GM21528 (cell line): ENCODE results near the gene TAAR5.
A peak's percentile ranks its signal among the peaks of the same experiment; 100 is the strongest.
"Not testable (repeated sequence)": the region's sequence is repeated elsewhere in the genome, so short reads cannot be mapped to it uniquely, and the experiment has no call there.

ENCODE experiments used
- ATAC-seq: cut with Tn5 transposase; IDR thresholded peaks from one replicate; pipeline ENCODE4 v1.9.1; 2021; ENCODE audit warnings: mild to moderate bottlenecking, moderate library complexity; ENCODE audit not compliant: unreplicated experiment, low FRiP score

The TAAR5 gene

DNA sequence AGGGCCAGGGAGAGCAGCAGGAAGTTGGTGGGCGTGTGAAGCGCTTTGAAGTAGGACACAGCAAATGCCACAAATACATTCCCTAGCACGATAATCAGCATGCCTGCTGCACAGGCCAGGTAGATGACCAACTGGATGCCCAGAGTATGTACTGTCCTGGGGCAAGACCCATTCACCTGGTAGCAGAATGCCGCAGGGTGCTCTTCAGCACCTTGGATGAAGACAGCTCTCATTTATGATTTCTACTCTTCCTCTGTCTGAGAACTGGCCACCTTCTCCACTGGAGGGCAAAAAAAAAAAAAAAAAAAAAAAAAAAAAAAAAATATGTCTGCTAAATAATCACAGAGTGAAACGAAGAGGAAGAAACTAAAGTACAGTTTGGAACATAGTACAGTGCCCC is at the start of gene TAAR5:
Gene TAAR5 (minus strand): TSS at position 288 of the 400 bp plus-strand sequence. CDS start 55 bp downstream, at position 233.
- no peak for ATAC-seq

DNA sequence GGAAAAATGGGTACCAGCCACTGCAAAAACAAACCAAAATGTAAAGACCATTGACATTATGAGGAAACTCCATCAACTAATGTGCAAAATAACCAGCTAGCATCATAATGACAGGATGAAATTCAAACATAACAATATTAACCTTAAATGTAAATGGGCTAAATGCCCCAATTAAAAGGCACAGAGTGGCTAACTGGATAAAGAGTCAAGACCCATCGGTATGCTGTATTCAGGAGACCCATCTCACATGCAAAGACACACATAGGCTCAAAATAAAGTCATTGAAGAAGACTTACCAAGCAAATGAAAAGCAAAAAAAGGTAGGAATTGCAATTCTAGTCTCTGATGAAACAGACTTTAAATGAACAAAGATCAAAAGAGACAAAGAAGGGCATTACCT is 47.6 kb upstream of the TAAR5 start:
- ATAC-seq: not testable (repeated sequence)

GRCh38 chr6:132635906-132636305 is 46.4 kb upstream of the TAAR5 start:
- not testable (repeated sequence) for ATAC-seq

DNA sequence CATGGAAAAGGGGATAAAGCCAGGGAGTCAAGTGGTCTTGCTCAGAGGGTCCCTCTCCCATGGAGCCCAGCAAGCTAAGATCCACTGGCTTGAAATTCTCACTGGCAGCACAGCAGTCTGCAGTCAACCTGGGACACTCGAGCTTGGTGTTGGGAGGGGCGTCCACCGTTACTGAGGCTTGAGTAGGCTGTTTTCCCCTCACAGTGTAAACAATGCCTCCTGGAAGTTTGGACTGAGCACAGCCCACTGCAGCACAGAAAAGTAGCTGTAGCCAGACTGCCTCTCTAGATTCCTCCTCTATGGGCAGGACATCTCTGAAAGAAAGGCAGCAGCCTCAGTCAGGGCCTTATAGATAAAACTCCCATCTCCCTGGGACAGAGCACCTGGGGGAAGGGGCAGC is 45.7 kb upstream of the TAAR5 start:
- not testable (repeated sequence) for ATAC-seq

- ATAC-seq: no peak
Measured at GRCh38 chr6:132634796-132635195, 45.3 kb upstream of the TAAR5 start.

GRCh38 chr6:132633362-132633761 is 43.8 kb upstream of the TAAR5 start:
- ATAC-seq: no peak

DNA sequence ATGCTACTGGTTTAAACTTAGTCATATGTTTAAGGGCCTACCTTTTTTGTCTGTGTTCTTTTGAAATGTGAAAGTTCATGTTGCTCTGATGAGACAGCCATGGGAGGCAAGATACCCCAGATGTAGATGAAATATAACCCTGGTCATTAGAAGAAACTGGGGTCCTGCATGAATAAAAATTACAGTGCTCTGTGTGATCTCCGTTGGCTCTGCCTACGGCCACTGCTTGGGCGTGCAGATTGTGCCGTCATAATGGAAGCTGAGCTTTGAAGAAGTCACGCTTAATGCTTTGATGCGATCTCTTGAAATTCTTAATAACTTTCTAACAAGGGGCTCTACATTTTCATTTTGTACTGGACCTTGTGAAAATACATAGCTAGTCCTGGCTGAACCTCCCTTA is 34.6 kb upstream of the TAAR5 start, which contains the start of gene TAAR2:
Gene TAAR2 (minus strand): TSS at position 101 of the 400 bp plus-strand sequence. CDS start 0 bp downstream, at position 101.
- no peak for ATAC-seq

GRCh38 chr6:132623106-132623845 is 33.7 kb upstream of the TAAR5 start:
- no peak for ATAC-seq

DNA sequence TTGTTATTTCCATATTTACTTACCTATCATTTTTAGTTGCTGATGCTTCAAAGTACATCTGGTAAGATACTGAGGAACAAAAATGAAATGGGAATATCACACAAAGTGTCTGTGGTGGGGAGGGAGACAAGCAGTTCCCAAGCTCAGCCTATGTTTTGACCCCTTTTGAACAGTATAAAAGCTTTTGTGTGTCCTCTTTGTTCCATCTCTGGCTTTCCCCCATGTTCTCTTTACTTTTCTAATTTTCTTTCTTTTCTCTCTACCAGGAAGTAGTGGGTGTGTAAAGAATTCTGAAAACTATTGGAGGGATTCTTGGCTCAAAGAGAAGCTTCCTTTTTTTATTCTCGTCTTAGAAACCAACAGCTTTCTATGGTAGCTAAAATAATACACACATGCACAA is 27.1 kb upstream of the TAAR5 start:
- no peak for ATAC-seq

DNA sequence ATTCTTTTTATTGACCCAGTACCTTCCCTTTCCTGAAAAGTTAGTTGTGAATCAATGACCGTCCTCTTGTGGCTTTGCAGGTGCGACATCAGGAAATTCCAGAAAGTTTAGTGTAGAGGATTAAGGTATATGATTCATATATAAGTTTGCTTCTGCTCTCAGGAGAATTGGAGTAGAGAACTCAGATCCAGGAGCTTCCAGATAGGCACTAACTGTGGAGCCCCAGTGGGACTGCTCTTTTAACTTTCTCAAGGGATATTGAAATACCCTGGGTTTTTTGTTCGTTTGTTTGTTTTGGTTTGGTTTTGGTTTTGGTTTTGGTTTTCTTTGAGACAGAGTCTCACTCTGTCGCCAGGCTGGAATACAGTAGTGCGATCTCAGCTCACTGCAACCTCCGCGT is 25.0 kb upstream of the TAAR5 start:
- ATAC-seq: no peak

DNA sequence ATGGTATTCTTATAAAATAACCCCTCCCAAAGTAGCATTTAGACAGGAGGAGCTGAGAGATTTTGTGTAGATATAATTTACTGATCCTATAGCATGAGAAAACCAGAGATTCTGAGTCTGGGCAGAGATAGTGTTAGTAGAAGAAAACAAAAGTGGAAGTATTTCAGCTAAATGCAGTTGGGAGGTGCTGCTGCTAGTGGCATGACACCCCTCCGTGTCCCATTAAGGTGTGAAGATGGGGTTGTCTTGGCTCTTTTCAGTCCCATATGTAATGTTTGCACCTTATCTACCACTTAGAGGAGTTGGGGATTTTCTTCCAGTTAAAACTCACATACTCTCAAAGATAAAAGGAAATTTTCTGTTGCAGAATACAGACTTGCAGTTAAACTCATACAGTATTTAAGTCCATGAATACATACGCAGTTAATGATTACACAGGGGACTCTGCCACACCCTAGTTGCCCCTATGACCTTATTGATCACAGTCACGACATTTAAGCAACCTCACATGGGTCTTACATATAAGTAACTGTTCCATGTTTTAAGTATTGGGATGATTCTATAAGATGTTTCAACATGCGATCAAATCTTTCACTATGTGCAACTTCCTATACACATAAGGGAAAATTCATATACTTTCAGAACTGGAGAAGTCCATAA is 23.0 kb upstream of the TAAR5 start:
- ATAC-seq: no peak

- no peak for ATAC-seq
Measured at GRCh38 chr6:132611616-132612015, 22.1 kb upstream of the TAAR5 start.

DNA sequence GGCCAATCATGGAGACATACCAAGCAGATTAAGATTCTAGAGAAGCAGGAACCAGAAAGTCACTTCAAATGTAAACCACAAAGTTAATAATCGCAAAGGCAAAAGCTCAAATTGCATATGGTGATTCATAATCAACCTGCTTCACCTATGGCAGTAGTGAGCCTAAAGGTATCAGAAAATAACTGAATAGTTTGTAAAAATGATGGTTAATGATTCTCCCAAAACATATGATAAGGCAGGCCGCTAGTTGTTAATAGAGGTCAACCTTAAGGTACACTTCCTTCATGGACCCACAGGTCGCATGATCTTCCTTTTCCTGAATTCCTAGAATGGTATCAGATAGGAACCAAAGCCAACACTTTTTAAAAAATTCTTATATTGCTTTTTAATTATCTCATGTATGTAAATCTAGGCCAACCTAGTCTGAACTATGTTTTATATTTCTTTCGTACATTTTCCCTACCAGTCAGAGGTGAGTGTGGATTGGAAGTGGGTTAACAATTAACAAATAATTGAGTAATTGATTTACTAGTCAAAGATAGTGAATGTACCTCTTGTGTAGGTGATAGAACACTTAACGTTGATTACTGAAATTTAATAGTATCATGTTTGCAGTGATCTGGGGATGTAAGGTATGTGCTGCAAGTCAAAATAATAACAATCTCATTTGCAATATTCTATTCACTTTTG is 18.1 kb upstream of the TAAR5 start:
- peak; percentile 60 for ATAC-seq

- ATAC-seq: no peak
Measured at GRCh38 chr6:132604635-132605152, 15.2 kb upstream of the TAAR5 start.

DNA sequence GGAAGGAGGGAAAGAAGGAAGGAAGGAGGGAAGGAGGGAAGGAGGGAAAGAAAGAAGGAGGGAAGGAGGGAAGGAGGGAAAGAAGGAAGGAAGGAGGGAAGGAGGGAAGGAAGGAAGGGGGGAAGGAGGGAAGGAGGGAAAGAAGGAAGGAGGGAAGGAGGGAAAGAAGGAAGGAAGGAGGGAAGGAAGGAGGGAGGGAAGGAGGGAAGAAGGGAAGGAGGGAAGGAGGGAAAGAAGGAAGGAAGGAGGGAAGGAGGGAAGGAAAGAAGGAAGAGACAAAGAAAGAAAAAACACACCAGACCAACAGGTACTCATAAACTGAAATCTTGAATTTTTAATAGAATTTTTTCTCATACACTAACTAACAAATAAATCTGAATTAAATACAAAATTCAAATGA is 11.4 kb upstream of the TAAR5 start:
- not testable (repeated sequence) for ATAC-seq

DNA sequence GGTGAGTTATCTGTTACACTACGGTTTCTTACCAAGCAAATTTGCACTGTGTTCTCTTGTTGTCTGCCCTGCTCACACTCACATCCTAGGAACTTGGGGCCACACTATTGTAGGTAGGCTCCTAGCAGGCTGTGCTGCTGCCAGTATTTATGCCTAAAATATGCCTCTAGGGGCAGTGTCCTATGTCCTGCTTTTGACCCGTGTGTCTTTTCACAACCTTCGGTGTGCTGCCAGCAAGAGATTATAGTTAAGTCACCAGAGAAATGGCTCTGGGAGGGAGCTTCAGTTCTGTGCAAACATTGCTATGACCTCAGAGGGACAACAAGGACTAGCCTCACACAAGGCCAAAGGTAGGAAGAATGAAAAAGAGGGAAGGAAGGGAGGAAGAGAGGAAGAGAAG is 8.9 kb upstream of the TAAR5 start:
- no peak for ATAC-seq

GRCh38 chr6:132596201-132596600 is 6.7 kb upstream of the TAAR5 start:
- ATAC-seq: no peak

DNA sequence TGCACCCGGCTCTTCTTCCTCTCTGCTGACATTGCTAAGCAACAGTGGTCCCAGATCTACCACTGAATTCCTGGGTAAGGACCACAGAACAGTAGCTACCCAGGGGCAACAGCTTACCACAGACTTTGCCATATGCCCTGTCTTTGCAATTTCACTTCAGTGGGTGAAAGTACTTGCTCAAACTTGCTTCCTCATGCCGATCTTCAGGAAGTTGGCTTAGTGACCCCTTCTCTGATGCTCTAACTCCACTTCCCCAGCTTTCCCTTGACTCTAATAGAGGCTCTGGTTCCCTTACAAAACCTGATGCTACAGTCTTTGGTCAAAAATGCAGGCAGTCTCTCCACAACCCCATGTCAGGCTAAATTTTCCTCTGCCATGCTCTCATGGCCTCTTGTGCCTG is 3.3 kb upstream of the TAAR5 start:
- no peak for ATAC-seq

GRCh38 chr6:132590362-132590761 is 821 bp upstream of the TAAR5 start:
- no peak for ATAC-seq

- ATAC-seq: no peak
Measured at GRCh38 chr6:132587424-132587823, 2.1 kb downstream of the TAAR5 start.

DNA sequence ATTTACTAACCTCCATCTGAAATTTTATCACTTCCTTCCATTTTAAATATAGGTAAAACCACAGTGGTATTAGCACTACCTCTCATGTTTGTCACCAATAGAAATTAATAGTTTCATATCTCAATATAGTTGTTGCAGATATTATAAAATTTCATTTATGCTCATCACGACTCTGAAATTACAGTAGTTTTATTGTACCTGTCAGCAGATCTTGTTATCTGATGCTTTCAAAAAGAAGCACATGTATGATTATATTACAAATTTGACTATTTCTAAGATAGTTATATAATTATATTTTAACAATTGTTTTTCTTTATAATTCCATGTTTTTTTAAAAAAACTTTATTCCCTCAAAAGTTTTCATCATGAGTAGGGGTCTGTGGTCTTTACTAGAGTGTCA is 4.8 kb downstream of the TAAR5 start:
- no peak for ATAC-seq
